Fibroblast of lung (primary cell): Measurements from ENCODE around the gene CALY. TPM values are rescaled to one million over a fixed set of nuclear protein-coding genes. Genes with fewer than 3 reads are reported as not detected.

Experiments
- DNase-seq, 2 donors: peaks; one replicate each; pipeline versions ENCODE4 v3.0.0 to v3.0.0-alpha.2; 2010; ENCODE audit warnings: low read depth in 2 of 2
- H2AFZ ChIP-seq: 2 replicates; pipeline ENCODE4 v1.5.1; 2012; ENCODE audit warnings: low read length, control low read depth, inconsistent platforms
- H3K27ac ChIP-seq: 2 replicates; pipeline ENCODE4 v1.5.1; 2011; ENCODE audit warnings: low read length, control low read depth; ENCODE audit not compliant: insufficient read depth
- H3K27me3 ChIP-seq: 2 replicates; pipeline ENCODE4 v1.5.1; 2011; ENCODE audit warnings: mild to moderate bottlenecking, low read length; ENCODE audit not compliant: control insufficient read depth, insufficient read depth
- H3K36me3 ChIP-seq: 2 replicates; pipeline ENCODE4 v1.5.1; 2011; ENCODE audit warnings: low read length; ENCODE audit not compliant: control insufficient read depth, insufficient read depth
- H3K4me1 ChIP-seq: 2 replicates; pipeline ENCODE4 v1.5.1; 2011; ENCODE audit warnings: low read length; ENCODE audit not compliant: control insufficient read depth, insufficient read depth; ENCODE audit errors: extremely low read depth
- H3K4me2 ChIP-seq: 2 replicates; pipeline ENCODE4 v1.5.1; 2011; ENCODE audit warnings: low read length, control low read depth; ENCODE audit not compliant: insufficient read depth; ENCODE audit errors: extremely low read depth
- H3K4me3 ChIP-seq, 4 experiments: fragments of 200-600 bp in 1 of 4; sonication (generic) in 1 of 4; replicated peaks in 1 of 4; 2 replicates each; pipeline ENCODE4 v1.5.1; 2011 to 2016; ENCODE audit warnings: low read length in 4 of 4, low read depth in 3 of 4, mild to moderate bottlenecking in 3 of 4, control low read depth in 2 of 4, inconsistent platforms in 1 of 4, mixed read lengths in 1 of 4; ENCODE audit not compliant: insufficient read depth in 1 of 4; ENCODE audit errors: control extremely low read depth in 1 of 4
- H3K79me2 ChIP-seq: 2 replicates; pipeline ENCODE4 v1.5.1; 2012; ENCODE audit warnings: mild to moderate bottlenecking, low read length, inconsistent platforms; ENCODE audit not compliant: control insufficient read depth, insufficient read depth
- H3K9ac ChIP-seq: 2 replicates; pipeline ENCODE4 v1.5.1; 2011; ENCODE audit warnings: mild to moderate bottlenecking, low read length, control low read depth; ENCODE audit not compliant: insufficient read depth
- H3K9me3 ChIP-seq: 2 replicates; pipeline ENCODE4 v1.5.1; 2012; ENCODE audit warnings: low read depth, low read length; ENCODE audit not compliant: control insufficient read depth, insufficient read depth
- H4K20me1 ChIP-seq: 2 replicates; pipeline ENCODE4 v1.5.1; 2011; ENCODE audit warnings: low read length; ENCODE audit not compliant: control insufficient read depth, insufficient read depth; ENCODE audit errors: extremely low read depth
- EZH2 ChIP-seq: IDR thresholded peaks from 2 replicates; pipeline ENCODE4 v1.5.1; 2012; ENCODE audit warnings: low read length, control low read depth, mild to moderate bottlenecking; ENCODE audit errors: missing control alignments
- polyA plus RNA-seq, 2 donors: library from polyadenylated mRNA; depleted of rRNA in 1 of 2; stranded (reverse) in 1 of 2; unstranded in 1 of 2; fragments of >200 nt; gene quantifications; 2 replicates each; pipeline ENCODE4 v1.2.1, GENCODE V29; 2011 to 2012; ENCODE audit warnings: missing spikeins in 1 of 2
- total RNA-seq: library from RNA; depleted of rRNA; stranded (reverse); fragments of >200 nt; gene quantifications from 2 replicates; pipeline ENCODE4 v1.2.1, GENCODE V29; 2014
- TF ChIP-seq, protein P1 (sequence below), 2 donors: IDR thresholded peaks in 1 of 2; conservative IDR thresholded peaks in 1 of 2; 1 replicate in 1 of 2; 2 replicates in 1 of 2; pipeline ENCODE4 v1.5.1; 2011 to 2012; ENCODE audit warnings: low read length in 2 of 2, control low read depth in 1 of 2, inconsistent platforms in 1 of 2, low read depth in 1 of 2, mild to moderate bottlenecking in 1 of 2

CALY gene
- total and polyA plus RNA-seq, 2 donors (not counting 1 experiment from before 2014, with no cell fraction given): not detected

- no peak overlapping the region for H3K4me2 ChIP-seq
- no peak overlapping the region for H3K4me3 ChIP-seq
- no peaks in the 10 kb centered on the region for H3K79me2 ChIP-seq
- H3K9me3 ChIP-seq: no peaks in the 10 kb centered on the region
- H3K4me1 ChIP-seq: no peaks in the 10 kb centered on the region
- H3K36me3 ChIP-seq: no peaks in the 10 kb centered on the region
- no peak for TF ChIP-seq EZH2
- TF ChIP-seq, protein P1, sequence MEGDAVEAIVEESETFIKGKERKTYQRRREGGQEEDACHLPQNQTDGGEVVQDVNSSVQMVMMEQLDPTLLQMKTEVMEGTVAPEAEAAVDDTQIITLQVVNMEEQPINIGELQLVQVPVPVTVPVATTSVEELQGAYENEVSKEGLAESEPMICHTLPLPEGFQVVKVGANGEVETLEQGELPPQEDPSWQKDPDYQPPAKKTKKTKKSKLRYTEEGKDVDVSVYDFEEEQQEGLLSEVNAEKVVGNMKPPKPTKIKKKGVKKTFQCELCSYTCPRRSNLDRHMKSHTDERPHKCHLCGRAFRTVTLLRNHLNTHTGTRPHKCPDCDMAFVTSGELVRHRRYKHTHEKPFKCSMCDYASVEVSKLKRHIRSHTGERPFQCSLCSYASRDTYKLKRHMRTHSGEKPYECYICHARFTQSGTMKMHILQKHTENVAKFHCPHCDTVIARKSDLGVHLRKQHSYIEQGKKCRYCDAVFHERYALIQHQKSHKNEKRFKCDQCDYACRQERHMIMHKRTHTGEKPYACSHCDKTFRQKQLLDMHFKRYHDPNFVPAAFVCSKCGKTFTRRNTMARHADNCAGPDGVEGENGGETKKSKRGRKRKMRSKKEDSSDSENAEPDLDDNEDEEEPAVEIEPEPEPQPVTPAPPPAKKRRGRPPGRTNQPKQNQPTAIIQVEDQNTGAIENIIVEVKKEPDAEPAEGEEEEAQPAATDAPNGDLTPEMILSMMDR (conservative IDR thresholded peaks at IDR 0.05 in 1 of 2, IDR thresholded peaks at IDR 0.05 in 1 of 2; ENCODE audit: low read depth in 1 of 2, low read length in 2 of 2): no peak
- H4K20me1 ChIP-seq: no peaks in the 10 kb centered on the region
- no peak overlapping the region for H3K9ac ChIP-seq
- H2AFZ ChIP-seq: no peak overlapping the region
- no peaks in the 10 kb centered on the region for H3K27me3 ChIP-seq
- no peak for DNase-seq
- no peak overlapping the region for H3K27ac ChIP-seq
These were observed 20.8 kb downstream of the CALY start for GRCh38 chr10:133315847-133316246.

DNA sequence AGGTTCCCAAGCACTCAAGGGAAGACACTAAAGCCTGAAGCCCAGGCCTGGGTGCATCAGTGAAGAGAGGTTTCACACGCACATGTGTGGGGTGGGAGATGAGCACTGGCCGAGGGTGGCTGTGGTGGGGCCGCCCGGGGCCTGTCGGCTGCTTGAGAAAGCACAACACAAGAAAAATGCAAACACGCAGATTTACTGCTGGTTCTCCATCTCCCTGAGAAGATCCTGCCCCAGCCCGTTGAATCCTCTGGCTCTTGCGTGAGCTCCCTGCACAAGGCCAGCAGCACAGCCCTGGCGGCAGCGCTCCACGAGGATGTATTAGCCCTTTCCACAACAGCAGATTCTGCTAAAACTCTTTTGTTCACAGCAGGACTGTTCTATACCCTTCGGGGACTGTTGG, 21.8 kb downstream of the CALY start:
- no peaks in the 10 kb centered on the region for H3K9me3 ChIP-seq
- no peaks in the 10 kb centered on the region for H3K27me3 ChIP-seq
- H3K4me2 ChIP-seq: no peak overlapping the region
- no peaks in the 10 kb centered on the region for H3K79me2 ChIP-seq
- H3K27ac ChIP-seq: no peak overlapping the region
- no peaks in the 10 kb centered on the region for H3K4me1 ChIP-seq
- no peak overlapping the region for H3K9ac ChIP-seq
- H3K36me3 ChIP-seq: peaks cover 3% of the 10 kb centered on the region
- H2AFZ ChIP-seq: no peak overlapping the region
- TF ChIP-seq, protein P1 (conservative IDR thresholded peaks at IDR 0.05 in 1 of 2, IDR thresholded peaks at IDR 0.05 in 1 of 2; ENCODE audit: low read depth in 1 of 2, low read length in 2 of 2): no peak
- no peak for TF ChIP-seq EZH2
- H3K4me3 ChIP-seq: no peak overlapping the region
- DNase-seq: no peak
- no peaks in the 10 kb centered on the region for H4K20me1 ChIP-seq

DNA sequence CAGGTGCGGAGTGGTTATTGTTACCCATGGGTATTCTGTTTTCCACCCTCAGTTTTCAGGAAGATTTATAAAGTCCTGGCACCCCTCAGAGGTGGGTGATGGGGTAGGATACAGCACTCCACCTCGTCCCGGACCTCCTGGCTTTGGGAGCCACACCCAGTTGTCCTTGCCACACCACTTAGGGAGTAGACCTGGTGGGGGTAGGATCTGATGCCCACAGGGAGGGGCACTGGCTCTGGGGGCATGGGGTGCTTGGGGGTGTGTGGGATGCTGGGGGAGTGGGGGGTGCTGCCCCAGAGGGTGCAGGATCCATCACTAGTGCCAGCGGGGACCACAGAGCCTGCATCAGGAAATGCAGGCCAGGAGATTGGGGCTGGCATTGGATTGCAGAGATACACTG, 23.5 kb downstream of the CALY start:
- no peak for DNase-seq
- H3K36me3 ChIP-seq: peaks cover 3% of the 10 kb centered on the region
- H3K4me2 ChIP-seq: no peak overlapping the region
- no peak overlapping the region for H2AFZ ChIP-seq
- peaks cover 3% of the 10 kb centered on the region for H3K79me2 ChIP-seq
- H3K4me3 ChIP-seq: no peak overlapping the region
- no peaks in the 10 kb centered on the region for H3K4me1 ChIP-seq
- no peaks in the 10 kb centered on the region for H4K20me1 ChIP-seq
- TF ChIP-seq, protein P1 (conservative IDR thresholded peaks at IDR 0.05 in 1 of 2, IDR thresholded peaks at IDR 0.05 in 1 of 2; ENCODE audit: low read depth in 1 of 2, low read length in 2 of 2): no peak
- TF ChIP-seq EZH2: no peak
- no peak overlapping the region for H3K27ac ChIP-seq
- no peaks in the 10 kb centered on the region for H3K9me3 ChIP-seq
- no peak overlapping the region for H3K9ac ChIP-seq
- H3K27me3 ChIP-seq: no peaks in the 10 kb centered on the region
